GM23338 (cell line): ENCODE data around the gene RYR2. TPM values are rescaled to one million over a fixed set of nuclear protein-coding genes. Genes with fewer than 3 reads are reported as not detected.

ENCODE experiments used
- ATAC-seq: fragments of 200-7000 bp; cut with Tn5 transposase; 3 replicates; pipeline ENCODE4 v1.9.1; 2020
- DNase-seq: peaks from one replicate; pipeline ENCODE4 v3.0.0-alpha.2; 2015; ENCODE audit warnings: low spot score
- H2AFZ ChIP-seq: fragments of 200-600 bp; sonication (generic); 2 replicates; pipeline ENCODE4 v1.8.0; 2016; ENCODE audit warnings: antibody characterized with exemption, mild to moderate bottlenecking, moderate library complexity
- H3F3A ChIP-seq: fragments of 200-600 bp; sonication (generic); replicated peaks from 2 replicates; pipeline ENCODE4 v1.8.0; 2017; ENCODE audit warnings: antibody characterized with exemption, mixed run types, low read depth
- H3K27ac ChIP-seq: fragments of 200-600 bp; sonication (generic); 2 replicates; pipeline ENCODE4 v1.6.1; 2016; ENCODE audit warnings: low read depth
- H3K27me3 ChIP-seq: fragments of 200-600 bp; sonication (generic); 2 replicates; pipeline ENCODE4 v1.8.0; 2016; ENCODE audit warnings: mild to moderate bottlenecking, mixed run types, moderate library complexity; ENCODE audit not compliant: insufficient read depth
- H3K36me3 ChIP-seq: fragments of 200-600 bp; sonication (generic); 2 replicates; pipeline ENCODE4 v1.8.0; 2016; ENCODE audit warnings: mild to moderate bottlenecking; ENCODE audit not compliant: insufficient read depth
- H3K4me1 ChIP-seq: fragments of 200-600 bp; sonication (generic); 2 replicates; pipeline ENCODE4 v1.8.0; 2016; ENCODE audit warnings: mild to moderate bottlenecking, moderate library complexity; ENCODE audit not compliant: insufficient read depth
- H3K4me2 ChIP-seq: fragments of 200-600 bp; sonication (generic); 2 replicates; pipeline ENCODE4 v1.7.1; 2017; ENCODE audit warnings: mixed run types
- H3K4me3 ChIP-seq: fragments of 200-600 bp; sonication (generic); 2 replicates; pipeline ENCODE4 v1.6.1; 2016; ENCODE audit warnings: mixed run types
- H3K79me2 ChIP-seq: fragments of 200-600 bp; sonication (generic); replicated peaks from 2 replicates; pipeline ENCODE4 v1.8.0; 2017; ENCODE audit warnings: mild to moderate bottlenecking; ENCODE audit not compliant: insufficient read depth
- H3K9me2 ChIP-seq: fragments of 200-600 bp; sonication (generic); 2 replicates; pipeline ENCODE4 v1.8.0; 2017; ENCODE audit not compliant: insufficient read depth
- H4K20me1 ChIP-seq: fragments of 200-600 bp; sonication (generic); replicated peaks from 2 replicates; pipeline ENCODE4 v1.8.0; 2017; ENCODE audit warnings: mild to moderate bottlenecking; ENCODE audit not compliant: insufficient read depth
- H3K27ac Mint-ChIP-seq: 2 replicates; pipeline ENCODE4 v1.8.0; 2020; ENCODE audit warnings: inconsistent platforms, mild to moderate bottlenecking, moderate library complexity, mixed read lengths
- H3K27me3 Mint-ChIP-seq: 3 replicates; pipeline ENCODE4 v1.8.0; 2022; ENCODE audit warnings: low read depth, mild to moderate bottlenecking, moderate library complexity, mixed read lengths, inconsistent platforms; ENCODE audit not compliant: insufficient read depth, poor library complexity
- H3K36me3 Mint-ChIP-seq: 3 replicates; pipeline ENCODE4 v1.8.0; 2021; ENCODE audit warnings: low read depth, mild to moderate bottlenecking, inconsistent platforms, moderate library complexity, mixed read lengths
- H3K4me1 Mint-ChIP-seq: 3 replicates; pipeline ENCODE4 v1.8.0; 2020; ENCODE audit warnings: mild to moderate bottlenecking, inconsistent platforms, mixed read lengths
- H3K4me3 Mint-ChIP-seq: 3 replicates; pipeline ENCODE4 v1.8.0; 2021; ENCODE audit warnings: moderate library complexity, mild to moderate bottlenecking, inconsistent platforms, mixed read lengths
- H3K9me3 Mint-ChIP-seq: 3 replicates; pipeline ENCODE4 v1.8.0; 2020; ENCODE audit warnings: moderate library complexity, mild to moderate bottlenecking, inconsistent platforms, mixed read lengths
- CREB1 ChIP-seq: fragments of 250-450 bp; sonication (Bioruptor Pico); IDR thresholded peaks from 2 replicates; pipeline ENCODE4 v1.5.0; 2020; ENCODE audit warnings: low read depth, mild to moderate bottlenecking, moderate library complexity
- EZH2 ChIP-seq: fragments of 200-600 bp; sonication (generic); IDR thresholded peaks from one replicate; pipeline ENCODE4 v1.8.0; 2017; ENCODE audit warnings: antibody characterized with exemption, mild to moderate bottlenecking, low read depth; ENCODE audit not compliant: unreplicated experiment
- JUNB ChIP-seq: IDR thresholded peaks from one replicate; pipeline ENCODE4 v1.6.1; 2016; ENCODE audit warnings: antibody characterized with exemption; ENCODE audit not compliant: unreplicated experiment
- NANOG ChIP-seq: IDR thresholded peaks from 2 replicates; pipeline ENCODE4 v1.6.1; 2016; ENCODE audit warnings: antibody characterized with exemption, borderline replicate concordance
- POLR2AphosphoS5 ChIP-seq: IDR thresholded peaks from 2 replicates; pipeline ENCODE4 v1.6.1; 2016; ENCODE audit warnings: antibody characterized with exemption, low read depth
- ZNF114 ChIP-seq: fragments of 250-450 bp; sonication (Bioruptor Pico); IDR thresholded peaks from 2 replicates; pipeline ENCODE4 v1.5.0; 2020; ENCODE audit warnings: mild to moderate bottlenecking, moderate library complexity
- ZNF331 ChIP-seq: fragments of 250-450 bp; sonication (Bioruptor Pico); IDR thresholded peaks from 2 replicates; pipeline ENCODE4 v1.5.0; 2020; ENCODE audit warnings: low read depth, mild to moderate bottlenecking, moderate library complexity
- polyA plus RNA-seq: library from polyadenylated mRNA; unstranded; fragments of >200 nt; fragmentation: Nextera tagmentation; extraction: Ambion mirVana; gene quantifications from 2 replicates; pipeline ENCODE4 v1.2.1, GENCODE V29; 2016
- total RNA-seq: library from RNA; depleted of rRNA; stranded (reverse); fragments of >200 nt; shearing (Covaris generic); gene quantifications from 2 replicates; pipeline ENCODE4 v1.2.3, GENCODE V29; 2014
- TF ChIP-seq, protein P1 (sequence below), 2 experiments: fragments of 200-600 bp in 1 of 2; sonication (generic) in 1 of 2; conservative IDR thresholded peaks; 2 replicates each; pipeline versions ENCODE4 v1.5.1 to v1.6.1; 2016 to 2017; ENCODE audit warnings: antibody characterized with exemption in 2 of 2, low read depth in 2 of 2, mild to moderate bottlenecking in 2 of 2, moderate library complexity in 1 of 2
- TF ChIP-seq, protein P2 (sequence below): fragments of 250-450 bp; sonication (Bioruptor Pico); IDR thresholded peaks from 2 replicates; pipeline ENCODE4 v1.5.0; 2020; ENCODE audit warnings: mild to moderate bottlenecking, moderate library complexity
- TF ChIP-seq, protein P3 (sequence below): IDR thresholded peaks from one replicate; pipeline ENCODE4 v1.6.1; 2018; ENCODE audit warnings: antibody characterized with exemption; ENCODE audit not compliant: unreplicated experiment

RYR2 gene
- total and polyA plus RNA-seq, 2 experiments from 2014 or later = 8.9 to 10.0 TPM

DNA sequence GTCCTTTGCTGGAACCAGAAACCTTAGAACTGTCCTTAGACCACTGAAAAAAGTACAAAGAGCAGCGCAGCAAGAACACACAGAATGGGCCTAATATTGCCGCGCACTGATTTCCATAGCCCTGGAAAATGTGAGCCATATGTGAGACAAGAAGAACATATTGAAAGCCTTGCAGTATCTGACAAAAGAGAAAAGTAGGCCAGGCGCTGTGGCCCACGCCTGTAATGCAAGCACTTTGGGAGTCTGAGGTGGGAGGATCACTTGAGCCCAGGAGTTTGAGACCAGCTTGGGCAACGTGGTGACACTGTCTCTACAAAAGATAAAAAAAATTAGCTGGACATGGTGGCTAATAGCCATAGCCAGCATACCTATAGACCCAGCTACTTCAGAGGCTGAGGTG, 300.7 kb downstream of the RYR2 start:
- Mint-ChIP-seq H3K36me3 (peaks cover 9% of the 10 kb centered on the region; the same call in 2 of the 3 replicates), H3K4me3 (no peak overlapping the region), H3K4me1 (peaks cover 22% of the 10 kb centered on the region; the same call in 2 of the 3 replicates), H3K27me3 (no peaks in the 10 kb centered on the region), H3K27ac (no peak overlapping the region), H3K9me3 (peaks cover 3% of the 10 kb centered on the region; the same call in 1 of the 3 replicates)
- Histone ChIP-seq H3K36me3 (no peaks in the 10 kb centered on the region), H3K9me2 (no peaks in the 10 kb centered on the region), H4K20me1 (no peaks in the 10 kb centered on the region), H3K4me1 (peaks cover 22% of the 10 kb centered on the region), H3K4me2 (no peak overlapping the region), H2AFZ (no peak overlapping the region), H3F3A (no peaks in the 10 kb centered on the region), H3K79me2 (no peaks in the 10 kb centered on the region), H3K27ac (no peak overlapping the region), H3K4me3 (no peak overlapping the region), H3K27me3 (no peaks in the 10 kb centered on the region)
- ATAC-seq (no peak), DNase-seq (no peak)
- TF ChIP-seq ZNF114 (CRISPR knock-in tag) (no peak), POLR2AphosphoS5 (no peak)

DNA sequence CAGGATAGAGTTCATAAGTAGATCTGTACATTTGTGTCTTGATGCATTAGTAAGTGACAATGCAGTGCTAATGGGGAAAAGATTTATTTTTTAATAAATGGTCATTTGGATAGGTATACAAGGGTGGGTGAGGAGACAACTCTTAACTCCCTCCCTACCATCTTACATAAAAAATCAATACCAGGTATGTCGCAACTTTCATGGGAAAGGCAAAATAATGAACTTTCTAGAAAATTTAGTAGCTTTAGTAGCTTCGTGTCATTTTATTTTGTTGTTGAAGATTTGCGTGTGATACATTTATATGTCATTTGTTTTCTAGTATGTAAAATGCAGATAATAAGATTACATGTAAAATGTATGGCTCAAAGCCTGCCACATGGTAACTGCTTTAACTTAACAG, 310.8 kb downstream of the RYR2 start:
- no peak overlapping the region for H3K4me3 ChIP-seq
- Mint-ChIP-seq H3K36me3 (no peaks in the 10 kb centered on the region), H3K27me3 (no peaks in the 10 kb centered on the region), H3K27ac (no peak overlapping the region), H3K4me3 (no peak overlapping the region), H3K4me1 (no peaks in the 10 kb centered on the region), H3K9me3 (no peaks in the 10 kb centered on the region)
- H3K36me3 ChIP-seq = no peaks in the 10 kb centered on the region
- H3K27me3 ChIP-seq = no peaks in the 10 kb centered on the region
- no peaks in the 10 kb centered on the region for H3K79me2 ChIP-seq
- no peaks in the 10 kb centered on the region for H3F3A ChIP-seq
- no peak overlapping the region for H2AFZ ChIP-seq
- H3K9me2 ChIP-seq = no peaks in the 10 kb centered on the region
- no peaks in the 10 kb centered on the region for H4K20me1 ChIP-seq
- no peak overlapping the region for H3K4me2 ChIP-seq
- no peak overlapping the region for H3K27ac ChIP-seq
- ATAC-seq = no peak
- peaks cover 6% of the 10 kb centered on the region; the same call in 1 of the 2 replicates for H3K4me1 ChIP-seq
- no peak for DNase-seq
- no peak for TF ChIP-seq EZH2
- no peak for TF ChIP-seq ZNF331
- TF ChIP-seq, protein P1, sequence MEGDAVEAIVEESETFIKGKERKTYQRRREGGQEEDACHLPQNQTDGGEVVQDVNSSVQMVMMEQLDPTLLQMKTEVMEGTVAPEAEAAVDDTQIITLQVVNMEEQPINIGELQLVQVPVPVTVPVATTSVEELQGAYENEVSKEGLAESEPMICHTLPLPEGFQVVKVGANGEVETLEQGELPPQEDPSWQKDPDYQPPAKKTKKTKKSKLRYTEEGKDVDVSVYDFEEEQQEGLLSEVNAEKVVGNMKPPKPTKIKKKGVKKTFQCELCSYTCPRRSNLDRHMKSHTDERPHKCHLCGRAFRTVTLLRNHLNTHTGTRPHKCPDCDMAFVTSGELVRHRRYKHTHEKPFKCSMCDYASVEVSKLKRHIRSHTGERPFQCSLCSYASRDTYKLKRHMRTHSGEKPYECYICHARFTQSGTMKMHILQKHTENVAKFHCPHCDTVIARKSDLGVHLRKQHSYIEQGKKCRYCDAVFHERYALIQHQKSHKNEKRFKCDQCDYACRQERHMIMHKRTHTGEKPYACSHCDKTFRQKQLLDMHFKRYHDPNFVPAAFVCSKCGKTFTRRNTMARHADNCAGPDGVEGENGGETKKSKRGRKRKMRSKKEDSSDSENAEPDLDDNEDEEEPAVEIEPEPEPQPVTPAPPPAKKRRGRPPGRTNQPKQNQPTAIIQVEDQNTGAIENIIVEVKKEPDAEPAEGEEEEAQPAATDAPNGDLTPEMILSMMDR (conservative IDR thresholded peaks at IDR 0.05; ENCODE audit: low read depth in 2 of 2) = no peak
- TF ChIP-seq NANOG = no peak
- TF ChIP-seq, protein P2, sequence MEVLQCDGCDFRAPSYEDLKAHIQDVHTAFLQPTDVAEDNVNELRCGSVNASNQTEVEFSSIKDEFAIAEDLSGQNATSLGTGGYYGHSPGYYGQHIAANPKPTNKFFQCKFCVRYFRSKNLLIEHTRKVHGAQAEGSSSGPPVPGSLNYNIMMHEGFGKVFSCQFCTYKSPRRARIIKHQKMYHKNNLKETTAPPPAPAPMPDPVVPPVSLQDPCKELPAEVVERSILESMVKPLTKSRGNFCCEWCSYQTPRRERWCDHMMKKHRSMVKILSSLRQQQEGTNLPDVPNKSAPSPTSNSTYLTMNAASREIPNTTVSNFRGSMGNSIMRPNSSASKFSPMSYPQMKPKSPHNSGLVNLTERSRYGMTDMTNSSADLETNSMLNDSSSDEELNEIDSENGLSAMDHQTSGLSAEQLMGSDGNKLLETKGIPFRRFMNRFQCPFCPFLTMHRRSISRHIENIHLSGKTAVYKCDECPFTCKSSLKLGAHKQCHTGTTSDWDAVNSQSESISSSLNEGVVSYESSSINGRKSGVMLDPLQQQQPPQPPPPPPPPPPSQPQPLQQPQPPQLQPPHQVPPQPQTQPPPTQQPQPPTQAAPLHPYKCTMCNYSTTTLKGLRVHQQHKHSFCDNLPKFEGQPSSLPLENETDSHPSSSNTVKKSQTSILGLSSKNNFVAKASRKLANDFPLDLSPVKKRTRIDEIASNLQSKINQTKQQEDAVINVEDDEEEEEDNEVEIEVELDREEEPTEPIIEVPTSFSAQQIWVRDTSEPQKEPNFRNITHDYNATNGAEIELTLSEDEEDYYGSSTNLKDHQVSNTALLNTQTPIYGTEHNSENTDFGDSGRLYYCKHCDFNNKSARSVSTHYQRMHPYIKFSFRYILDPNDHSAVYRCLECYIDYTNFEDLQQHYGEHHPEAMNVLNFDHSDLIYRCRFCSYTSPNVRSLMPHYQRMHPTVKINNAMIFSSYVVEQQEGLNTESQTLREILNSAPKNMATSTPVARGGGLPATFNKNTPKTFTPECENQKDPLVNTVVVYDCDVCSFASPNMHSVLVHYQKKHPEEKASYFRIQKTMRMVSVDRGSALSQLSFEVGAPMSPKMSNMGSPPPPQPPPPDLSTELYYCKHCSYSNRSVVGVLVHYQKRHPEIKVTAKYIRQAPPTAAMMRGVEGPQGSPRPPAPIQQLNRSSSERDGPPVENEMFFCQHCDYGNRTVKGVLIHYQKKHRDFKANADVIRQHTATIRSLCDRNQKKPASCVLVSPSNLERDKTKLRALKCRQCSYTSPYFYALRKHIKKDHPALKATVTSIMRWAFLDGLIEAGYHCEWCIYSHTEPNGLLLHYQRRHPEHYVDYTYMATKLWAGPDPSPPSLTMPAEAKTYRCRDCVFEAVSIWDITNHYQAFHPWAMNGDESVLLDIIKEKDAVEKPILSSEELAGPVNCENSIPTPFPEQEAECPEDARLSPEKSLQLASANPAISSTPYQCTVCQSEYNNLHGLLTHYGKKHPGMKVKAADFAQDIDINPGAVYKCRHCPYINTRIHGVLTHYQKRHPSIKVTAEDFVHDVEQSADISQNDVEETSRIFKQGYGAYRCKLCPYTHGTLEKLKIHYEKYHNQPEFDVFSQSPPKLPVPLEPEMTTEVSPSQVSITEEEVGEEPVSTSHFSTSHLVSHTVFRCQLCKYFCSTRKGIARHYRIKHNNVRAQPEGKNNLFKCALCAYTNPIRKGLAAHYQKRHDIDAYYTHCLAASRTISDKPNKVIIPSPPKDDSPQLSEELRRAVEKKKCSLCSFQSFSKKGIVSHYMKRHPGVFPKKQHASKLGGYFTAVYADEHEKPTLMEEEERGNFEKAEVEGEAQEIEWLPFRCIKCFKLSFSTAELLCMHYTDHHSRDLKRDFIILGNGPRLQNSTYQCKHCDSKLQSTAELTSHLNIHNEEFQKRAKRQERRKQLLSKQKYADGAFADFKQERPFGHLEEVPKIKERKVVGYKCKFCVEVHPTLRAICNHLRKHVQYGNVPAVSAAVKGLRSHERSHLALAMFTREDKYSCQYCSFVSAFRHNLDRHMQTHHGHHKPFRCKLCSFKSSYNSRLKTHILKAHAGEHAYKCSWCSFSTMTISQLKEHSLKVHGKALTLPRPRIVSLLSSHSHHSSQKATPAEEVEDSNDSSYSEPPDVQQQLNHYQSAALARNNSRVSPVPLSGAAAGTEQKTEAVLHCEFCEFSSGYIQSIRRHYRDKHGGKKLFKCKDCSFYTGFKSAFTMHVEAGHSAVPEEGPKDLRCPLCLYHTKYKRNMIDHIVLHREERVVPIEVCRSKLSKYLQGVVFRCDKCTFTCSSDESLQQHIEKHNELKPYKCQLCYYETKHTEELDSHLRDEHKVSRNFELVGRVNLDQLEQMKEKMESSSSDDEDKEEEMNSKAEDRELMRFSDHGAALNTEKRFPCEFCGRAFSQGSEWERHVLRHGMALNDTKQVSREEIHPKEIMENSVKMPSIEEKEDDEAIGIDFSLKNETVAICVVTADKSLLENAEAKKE (CRISPR knock-in tag) = no peak
- TF ChIP-seq CREB1 (CRISPR knock-in tag) = no peak
- TF ChIP-seq, protein P3, sequence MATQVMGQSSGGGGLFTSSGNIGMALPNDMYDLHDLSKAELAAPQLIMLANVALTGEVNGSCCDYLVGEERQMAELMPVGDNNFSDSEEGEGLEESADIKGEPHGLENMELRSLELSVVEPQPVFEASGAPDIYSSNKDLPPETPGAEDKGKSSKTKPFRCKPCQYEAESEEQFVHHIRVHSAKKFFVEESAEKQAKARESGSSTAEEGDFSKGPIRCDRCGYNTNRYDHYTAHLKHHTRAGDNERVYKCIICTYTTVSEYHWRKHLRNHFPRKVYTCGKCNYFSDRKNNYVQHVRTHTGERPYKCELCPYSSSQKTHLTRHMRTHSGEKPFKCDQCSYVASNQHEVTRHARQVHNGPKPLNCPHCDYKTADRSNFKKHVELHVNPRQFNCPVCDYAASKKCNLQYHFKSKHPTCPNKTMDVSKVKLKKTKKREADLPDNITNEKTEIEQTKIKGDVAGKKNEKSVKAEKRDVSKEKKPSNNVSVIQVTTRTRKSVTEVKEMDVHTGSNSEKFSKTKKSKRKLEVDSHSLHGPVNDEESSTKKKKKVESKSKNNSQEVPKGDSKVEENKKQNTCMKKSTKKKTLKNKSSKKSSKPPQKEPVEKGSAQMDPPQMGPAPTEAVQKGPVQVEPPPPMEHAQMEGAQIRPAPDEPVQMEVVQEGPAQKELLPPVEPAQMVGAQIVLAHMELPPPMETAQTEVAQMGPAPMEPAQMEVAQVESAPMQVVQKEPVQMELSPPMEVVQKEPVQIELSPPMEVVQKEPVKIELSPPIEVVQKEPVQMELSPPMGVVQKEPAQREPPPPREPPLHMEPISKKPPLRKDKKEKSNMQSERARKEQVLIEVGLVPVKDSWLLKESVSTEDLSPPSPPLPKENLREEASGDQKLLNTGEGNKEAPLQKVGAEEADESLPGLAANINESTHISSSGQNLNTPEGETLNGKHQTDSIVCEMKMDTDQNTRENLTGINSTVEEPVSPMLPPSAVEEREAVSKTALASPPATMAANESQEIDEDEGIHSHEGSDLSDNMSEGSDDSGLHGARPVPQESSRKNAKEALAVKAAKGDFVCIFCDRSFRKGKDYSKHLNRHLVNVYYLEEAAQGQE = no peak
- no peak for TF ChIP-seq ZNF114 (CRISPR knock-in tag)
- no peak for TF ChIP-seq JUNB
